ENCODE measurements around the gene ACAP3. TPM values are rescaled to one million over a fixed set of nuclear protein-coding genes. Genes with fewer than 3 reads are reported as not detected.

Gene ACAP3
- total RNA-seq, 4 donors from 2014 or later = 18.4 to 31.9 (median 25.8) TPM

DNA sequence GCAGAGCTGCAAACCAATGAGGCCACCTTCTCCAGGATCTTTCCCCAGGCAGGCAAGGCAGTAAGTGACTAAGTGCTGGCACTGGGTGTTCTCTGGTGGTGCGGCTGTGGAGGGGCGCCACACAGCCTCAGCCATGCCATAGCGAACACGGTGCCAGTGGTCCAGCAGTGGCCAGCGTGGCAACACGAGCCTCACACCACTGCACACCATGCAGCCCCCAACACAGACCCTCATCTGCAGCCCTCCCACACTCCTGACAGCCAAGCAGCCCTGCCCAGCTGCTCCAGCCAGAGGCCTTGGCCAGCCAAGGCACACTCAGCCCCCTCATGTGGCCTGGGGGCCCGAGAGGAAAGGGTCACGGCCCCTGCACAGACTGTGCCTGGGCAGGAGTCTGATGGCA, 13.7 kb upstream of the ACAP3 start:
- DNase-seq (no peak), ATAC-seq (no peak)
- intact Hi-C loops (cut with DNase I; ENCODE audit: low total_unique reads) (no loop called here), in situ Hi-C loops (cut with MboI; ENCODE audit: low sequenced_read_pairs in 4 of 4) (no loop called here)
- TF ChIP-seq POLR2A (IDR thresholded peaks at IDR 0.05) = no peak
- TF ChIP-seq, protein P1, sequence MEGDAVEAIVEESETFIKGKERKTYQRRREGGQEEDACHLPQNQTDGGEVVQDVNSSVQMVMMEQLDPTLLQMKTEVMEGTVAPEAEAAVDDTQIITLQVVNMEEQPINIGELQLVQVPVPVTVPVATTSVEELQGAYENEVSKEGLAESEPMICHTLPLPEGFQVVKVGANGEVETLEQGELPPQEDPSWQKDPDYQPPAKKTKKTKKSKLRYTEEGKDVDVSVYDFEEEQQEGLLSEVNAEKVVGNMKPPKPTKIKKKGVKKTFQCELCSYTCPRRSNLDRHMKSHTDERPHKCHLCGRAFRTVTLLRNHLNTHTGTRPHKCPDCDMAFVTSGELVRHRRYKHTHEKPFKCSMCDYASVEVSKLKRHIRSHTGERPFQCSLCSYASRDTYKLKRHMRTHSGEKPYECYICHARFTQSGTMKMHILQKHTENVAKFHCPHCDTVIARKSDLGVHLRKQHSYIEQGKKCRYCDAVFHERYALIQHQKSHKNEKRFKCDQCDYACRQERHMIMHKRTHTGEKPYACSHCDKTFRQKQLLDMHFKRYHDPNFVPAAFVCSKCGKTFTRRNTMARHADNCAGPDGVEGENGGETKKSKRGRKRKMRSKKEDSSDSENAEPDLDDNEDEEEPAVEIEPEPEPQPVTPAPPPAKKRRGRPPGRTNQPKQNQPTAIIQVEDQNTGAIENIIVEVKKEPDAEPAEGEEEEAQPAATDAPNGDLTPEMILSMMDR (IDR thresholded peaks at IDR 0.05 in 4 of 5, conservative IDR thresholded peaks at IDR 0.05 in 1 of 5) = no peak
- Histone ChIP-seq H3K27ac (peak overlapping the region; percentile 5 to 91 (median 38)), H3K4me1 (peaks cover 54 to 67% of the 10 kb centered on the region in 2 donors), H3K4me3 (no peak overlapping the region), H3K36me3 (peaks cover 0 to 19% of the 10 kb centered on the region in 2 donors), H3K9me3 (no peaks in the 10 kb centered on the region), H3K27me3 (no peaks in the 10 kb centered on the region)

- Histone ChIP-seq H3K27ac (peak overlapping the region; percentile 5 to 91 (median 31)), H3K27me3 (no peaks in the 10 kb centered on the region), H3K4me3 (no peak overlapping the region), H3K4me1 (peaks cover 48 to 60% of the 10 kb centered on the region in 2 donors), H3K36me3 (peaks cover 0 to 21% of the 10 kb centered on the region in 2 donors), H3K9me3 (no peaks in the 10 kb centered on the region)
- ATAC-seq (no peak), DNase-seq (no peak)
- in situ Hi-C loops (cut with MboI; ENCODE audit: low sequenced_read_pairs in 4 of 4) (no loop called here), intact Hi-C loops (cut with DNase I; ENCODE audit: low total_unique reads) (no loop called here)
- TF ChIP-seq POLR2A (IDR thresholded peaks at IDR 0.05) = no peak
- TF ChIP-seq, protein P1 (IDR thresholded peaks at IDR 0.05 in 4 of 5, conservative IDR thresholded peaks at IDR 0.05 in 1 of 5) = no peak
Measured at GRCh38 chr1:1320666-1321448, 13.1 kb upstream of the ACAP3 start.

DNA sequence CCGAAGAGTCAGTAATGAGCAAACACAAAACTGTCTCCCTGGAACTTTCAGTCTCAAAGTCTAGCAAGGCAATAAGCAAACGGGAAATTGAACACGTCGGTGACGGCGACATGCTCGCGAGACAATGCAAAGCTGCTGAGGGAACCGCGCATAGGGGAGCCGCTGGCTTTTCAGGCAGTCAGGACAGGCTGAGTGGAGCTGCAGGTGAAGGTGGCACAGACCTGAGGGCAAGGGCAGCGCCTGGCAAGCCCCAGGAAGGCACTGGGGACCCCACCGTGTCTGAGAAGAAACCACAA, 11.9 kb upstream of the ACAP3 start:
- in situ Hi-C loops (cut with MboI; ENCODE audit: low sequenced_read_pairs in 4 of 4) (no loop called here), intact Hi-C loops (cut with DNase I; ENCODE audit: low total_unique reads) (loop anchor here (10.0 kb wide), 1 partner anchor 365 kb away; the partner anchor contains the start of gene NOC2L)
- no peaks in the 10 kb centered on the region for H3K9me3 ChIP-seq
- ATAC-seq (no peak), DNase-seq (no peak)
- TF ChIP-seq POLR2A (IDR thresholded peaks at IDR 0.05) = no peak
- TF ChIP-seq, protein P1 (IDR thresholded peaks at IDR 0.05 in 4 of 5, conservative IDR thresholded peaks at IDR 0.05 in 1 of 5) = no peak
- H3K36me3 ChIP-seq = peaks cover 0 to 29% of the 10 kb centered on the region in 2 donors
- no peaks in the 10 kb centered on the region for H3K27me3 ChIP-seq
- H3K4me1 ChIP-seq = peaks cover 42 to 50% of the 10 kb centered on the region in 2 donors
- peak overlapping the region; percentile 5 to 91 (median 80) for H3K27ac ChIP-seq
- no peak overlapping the region for H3K4me3 ChIP-seq

DNA sequence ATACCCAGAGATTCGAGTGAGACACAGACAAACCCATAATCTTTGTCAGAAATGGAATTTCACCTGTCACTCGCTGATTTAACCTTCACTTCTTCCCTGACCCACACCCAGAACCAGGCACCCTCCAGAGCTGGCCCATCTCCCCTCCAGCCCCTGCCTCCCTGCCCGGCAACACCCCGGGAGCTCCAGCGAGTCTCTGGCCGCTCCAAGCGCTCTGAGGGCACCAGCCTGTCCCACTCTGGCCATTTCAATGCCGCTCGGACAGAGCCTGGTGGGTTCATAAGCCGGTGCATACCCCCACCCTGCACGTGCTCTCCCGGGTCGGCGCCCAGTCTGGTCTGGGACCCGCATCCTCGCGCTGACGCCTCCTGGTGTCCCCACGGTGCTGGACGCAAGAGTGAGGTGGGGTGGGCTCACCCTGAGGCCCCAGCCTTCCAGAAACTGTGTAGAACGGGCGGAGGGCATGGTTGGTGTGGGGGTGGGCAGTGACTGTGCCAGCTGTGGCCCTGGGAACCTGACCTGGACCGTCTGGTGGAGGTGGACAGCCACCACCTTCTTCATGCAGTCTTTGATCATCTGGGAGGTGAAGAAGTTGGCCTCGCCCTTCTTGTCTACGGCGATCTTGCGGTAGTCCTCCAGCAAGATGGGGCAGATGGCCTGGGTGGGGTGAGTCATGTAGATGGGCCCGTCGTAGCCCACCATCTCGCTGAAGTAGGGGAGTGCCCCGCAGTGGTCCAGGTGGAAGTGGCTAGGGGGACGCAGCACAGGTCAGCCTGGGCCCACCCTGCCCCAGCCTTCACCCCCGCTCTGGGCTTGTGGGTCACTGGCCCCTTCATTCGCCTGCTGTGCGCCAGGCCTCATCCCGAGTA, 11.3 kb upstream of the ACAP3 start:
- Histone ChIP-seq H3K4me3 (no peak overlapping the region), H3K4me1 (peaks cover 42 to 50% of the 10 kb centered on the region in 2 donors), H3K27me3 (no peaks in the 10 kb centered on the region), H3K9me3 (no peaks in the 10 kb centered on the region), H3K36me3 (peaks cover 0 to 35% of the 10 kb centered on the region in 2 donors), H3K27ac (peak overlapping the region; percentile 74 to 91 (median 86))
- intact Hi-C loops (cut with DNase I; ENCODE audit: low total_unique reads) (loop anchor here (10.0 kb wide), 1 partner anchor 364 kb away; the partner anchor contains the start of gene NOC2L), in situ Hi-C loops (cut with MboI; ENCODE audit: low sequenced_read_pairs in 4 of 4) (no loop called here)
- no peak for ATAC-seq
- TF ChIP-seq POLR2A (IDR thresholded peaks at IDR 0.05) = no peak
- TF ChIP-seq, protein P1 (IDR thresholded peaks at IDR 0.05 in 4 of 5, conservative IDR thresholded peaks at IDR 0.05 in 1 of 5) = no peak
- no peak for DNase-seq

Measured in gastrocnemius medialis (tissue), 4 donors.